ENCODE data around the gene CEND1.

Gene CEND1

DNA sequence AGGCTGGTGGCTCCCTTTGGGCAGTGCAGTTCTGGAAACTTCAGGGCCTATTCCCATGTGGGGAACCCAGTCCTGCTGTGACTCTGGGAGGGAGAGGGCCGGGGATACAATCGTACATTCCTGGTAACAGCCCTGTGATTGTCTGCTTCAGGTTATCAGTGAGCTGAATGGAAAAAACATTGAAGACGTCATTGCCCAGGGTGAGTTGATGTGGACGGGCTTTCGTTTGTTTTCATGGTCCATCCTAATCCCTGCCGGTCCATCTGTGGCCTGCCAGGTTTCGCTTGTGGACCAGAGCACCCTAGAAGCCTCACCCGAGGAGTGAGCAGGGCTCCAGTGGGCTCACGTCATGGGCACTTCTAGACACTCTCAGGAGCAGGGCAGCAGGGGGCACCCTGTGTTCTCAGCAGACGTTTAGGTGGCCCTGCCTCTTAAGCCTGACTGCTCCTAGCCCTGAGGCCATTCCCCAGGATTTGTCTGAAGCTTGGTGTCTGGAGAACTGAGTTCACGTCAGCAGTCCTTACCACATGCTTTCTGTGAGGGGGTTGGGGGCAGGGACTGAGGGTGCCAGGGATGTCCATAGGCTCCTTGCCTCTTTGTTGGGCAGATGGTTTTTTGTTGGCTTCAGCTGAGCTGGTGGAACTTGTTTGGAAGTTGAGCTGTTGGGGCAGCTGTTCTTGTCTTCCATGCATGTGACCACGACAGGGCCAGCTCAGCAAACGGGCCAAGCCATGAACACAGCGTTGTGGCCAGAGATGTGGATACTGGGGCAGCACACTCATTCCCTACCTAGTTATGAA, 21.8 kb upstream of the CEND1 start:
- no peak for DNase-seq

- DNase-seq: no peak
These were observed 20.2 kb upstream of the CEND1 start for GRCh38 chr11:810040-810567.

DNA sequence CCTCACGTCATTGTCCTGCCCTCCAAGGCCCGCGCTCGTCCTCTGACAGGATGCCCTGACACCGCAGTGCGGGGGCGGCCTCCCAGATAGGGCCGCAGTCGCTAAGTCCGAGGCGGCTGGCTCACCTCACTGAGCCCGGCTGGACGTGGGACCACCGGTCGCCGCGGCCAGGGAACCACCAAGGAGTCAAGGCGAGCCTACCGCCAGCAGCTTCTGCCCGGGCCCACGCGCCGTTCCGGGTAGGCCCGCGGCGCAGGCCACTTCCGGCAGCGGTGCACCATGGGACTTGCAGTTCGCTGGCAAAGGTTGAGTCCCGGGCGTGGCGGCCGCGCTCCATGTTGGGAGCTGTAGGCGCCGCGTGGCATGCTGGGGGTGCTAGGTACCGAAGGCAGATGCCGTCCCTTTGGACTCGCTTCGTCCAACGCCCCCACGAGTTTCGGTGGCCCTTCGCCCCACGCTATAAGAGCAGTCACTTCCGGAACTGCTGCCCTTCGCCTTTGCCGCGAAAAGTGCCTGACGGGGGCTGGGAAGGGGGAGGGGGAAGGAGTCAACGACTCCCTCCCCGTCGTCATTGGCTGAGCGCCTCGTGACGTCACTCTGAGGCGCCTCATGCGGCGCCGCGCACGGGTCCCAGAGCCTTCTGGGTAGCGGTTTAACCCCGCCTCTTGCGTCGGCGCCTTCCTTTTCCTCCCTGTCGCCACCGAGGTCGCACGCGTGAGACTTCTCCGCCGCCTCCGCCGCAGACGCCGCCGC, 19.6 kb upstream of the CEND1 start, which contains the start of gene RPLP2:
RPLP2 (plus strand) TSS at position 681 of the 753 bp plus-strand sequence. CDS start 268 bp downstream, outside the sequence.
- peak; percentile 99 for DNase-seq

DNA sequence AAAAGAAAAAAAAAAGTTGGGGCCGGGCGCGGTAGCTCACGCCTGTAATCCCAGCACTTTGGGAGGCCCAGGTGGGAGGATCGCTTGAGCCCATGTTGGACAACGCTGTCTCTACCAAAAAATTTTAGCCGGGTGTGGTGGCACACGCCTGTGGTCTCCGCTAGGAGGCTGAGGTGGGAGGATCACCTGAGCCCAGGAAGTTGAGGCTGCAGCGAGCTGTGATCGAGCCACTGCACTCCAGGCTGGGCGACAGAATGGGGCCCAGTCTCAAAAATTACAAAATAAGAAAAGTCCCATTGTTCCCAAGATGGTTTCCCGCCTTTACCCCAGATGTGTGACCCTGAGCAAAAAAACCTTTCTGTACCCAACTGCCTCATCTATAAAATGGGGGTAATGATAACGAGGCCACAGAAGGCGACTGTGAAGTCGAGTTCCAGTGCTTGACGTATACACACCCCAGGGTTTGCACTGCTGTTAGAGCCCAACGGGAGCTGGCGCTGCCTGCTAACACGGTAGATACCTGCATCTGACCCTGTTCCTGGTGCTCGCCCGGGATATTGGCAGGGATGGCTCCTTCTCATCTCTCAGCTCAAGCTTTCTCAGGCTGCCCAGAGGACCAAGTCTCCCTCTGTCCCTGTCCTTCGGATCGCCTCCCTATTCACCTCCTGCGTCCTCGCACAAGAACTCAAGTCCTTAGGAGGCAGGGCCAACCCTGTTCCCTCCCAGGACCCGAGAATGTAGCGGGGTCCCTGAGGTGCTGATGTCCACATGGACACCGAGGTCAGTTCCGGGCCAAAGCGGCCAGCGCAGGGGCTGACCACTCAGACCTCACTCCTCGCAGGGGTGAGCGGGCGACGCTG, 18.8 kb upstream of the CEND1 start:
- no peak for DNase-seq

- DNase-seq: no peak
These were observed 14.7 kb upstream of the CEND1 start for GRCh38 chr11:804599-804964.

DNA sequence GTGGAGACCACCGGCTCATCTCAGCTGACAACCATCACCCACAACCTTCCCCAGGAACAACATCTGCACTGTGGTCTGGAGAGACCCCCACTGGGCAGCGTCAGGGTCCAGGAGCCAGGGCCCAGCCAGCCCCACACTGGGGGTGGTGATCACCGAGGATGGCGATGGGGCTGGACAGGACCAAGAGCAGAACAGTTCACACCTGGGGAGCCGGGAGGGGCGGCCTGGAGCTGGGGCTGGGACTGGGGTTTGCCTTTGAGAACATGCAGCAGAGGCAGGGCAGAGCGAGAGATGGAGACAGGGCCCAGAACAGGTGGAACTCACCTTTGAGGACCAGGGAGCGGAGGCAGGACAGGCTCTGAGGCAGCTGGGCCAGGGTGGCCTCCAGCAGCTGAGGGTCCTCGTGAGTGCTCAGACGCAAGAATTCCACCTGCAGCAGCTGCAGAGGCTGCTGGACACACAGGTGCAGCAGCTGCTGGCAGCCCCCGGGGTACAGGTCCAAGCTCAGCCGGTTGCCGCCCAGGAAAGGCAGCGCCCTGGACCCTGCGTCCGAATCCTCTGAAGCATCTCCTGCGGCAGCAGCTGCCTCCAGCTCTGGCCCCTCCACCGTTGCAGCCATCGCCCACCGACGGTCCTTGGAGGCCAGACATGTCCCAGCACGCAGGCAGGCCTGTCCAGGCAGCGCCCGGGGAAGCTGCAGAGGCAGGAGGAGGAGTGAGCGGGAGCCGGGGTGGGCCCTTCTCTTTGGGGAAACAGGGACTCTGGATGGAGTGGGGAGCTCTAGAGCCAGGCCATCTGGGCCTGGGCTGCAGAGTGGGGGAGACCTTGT, 14.1 kb upstream of the CEND1 start:
- no peak for DNase-seq

DNA sequence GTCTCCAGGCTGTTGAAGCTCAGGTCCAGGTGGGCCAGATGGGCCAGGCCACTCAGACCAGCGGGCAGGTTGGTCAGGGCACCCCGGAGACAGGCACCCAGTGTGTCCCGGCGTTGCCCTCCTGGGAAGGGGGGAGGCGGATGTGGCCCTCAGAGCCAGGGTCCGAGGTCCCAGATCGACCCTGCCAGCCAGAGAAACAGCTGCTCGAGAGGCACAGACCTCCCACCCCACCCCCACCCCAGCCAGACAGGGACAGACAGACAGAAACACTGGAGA, 13.5 kb upstream of the CEND1 start:
- DNase-seq: no peak

DNA sequence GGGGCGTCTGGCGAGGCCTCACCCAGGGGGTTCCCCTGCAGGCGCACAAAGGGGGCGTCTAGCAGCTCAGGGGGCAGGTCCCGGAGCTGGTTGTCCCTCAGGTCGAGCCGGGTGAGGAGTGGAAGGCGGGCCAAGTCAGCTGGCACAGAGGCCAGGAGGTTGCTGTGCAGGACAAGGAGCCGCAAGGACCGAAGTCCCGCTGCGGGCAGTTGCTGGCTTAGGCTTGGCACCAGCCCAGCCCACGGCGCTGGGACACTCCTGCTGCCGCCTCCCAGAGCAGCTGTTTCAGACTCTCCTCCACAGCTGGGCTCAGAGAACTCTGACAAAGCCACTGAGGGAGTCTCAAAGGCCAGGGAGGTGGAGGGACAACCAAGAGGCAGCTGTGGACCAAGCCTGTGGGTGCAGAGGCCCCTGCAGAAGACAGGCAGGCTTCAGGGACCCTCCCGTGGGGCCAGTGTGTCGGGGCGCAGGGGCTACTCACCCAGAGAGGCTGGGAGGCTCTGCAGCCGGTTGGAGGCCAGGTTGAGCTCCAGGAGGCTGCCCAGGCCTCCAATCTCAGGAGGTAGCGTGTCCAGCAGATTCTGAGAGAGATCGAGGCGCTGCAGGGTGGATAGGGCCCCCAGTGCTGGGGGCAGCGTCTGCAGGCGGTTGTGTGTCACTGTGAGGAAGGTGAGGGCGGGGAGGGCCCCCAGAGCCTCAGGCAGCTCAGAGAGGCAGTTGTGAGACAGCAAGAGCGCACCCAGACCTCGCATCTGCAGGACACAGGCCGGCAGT, 13.0 kb upstream of the CEND1 start:
- no peak for DNase-seq

- DNase-seq: no peak
These were observed 12.2 kb upstream of the CEND1 start for GRCh38 chr11:802018-802617.

- no peak for DNase-seq
These were observed 11.3 kb upstream of the CEND1 start for GRCh38 chr11:801097-801780.

DNA sequence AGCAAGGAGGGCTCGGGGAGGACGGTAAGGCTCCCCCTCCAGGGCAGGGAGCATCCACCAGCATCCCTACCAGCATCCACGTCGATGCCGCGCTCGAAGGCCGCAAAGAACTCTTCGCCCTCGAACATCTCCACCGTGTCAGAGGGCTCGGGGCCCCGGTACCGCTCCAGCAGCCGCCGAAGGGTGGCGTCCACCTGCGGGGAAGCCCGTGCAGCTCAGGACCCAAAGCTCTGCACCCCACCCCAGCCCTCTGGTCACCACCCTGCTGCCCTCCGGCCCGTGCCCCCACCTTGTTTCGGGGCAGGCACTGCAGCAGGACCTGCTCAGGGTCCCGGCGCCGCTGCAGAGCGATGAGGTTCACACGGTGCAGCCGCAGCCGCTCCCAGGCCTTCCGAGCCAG, 10.6 kb upstream of the CEND1 start:
- DNase-seq: no peak

DNA sequence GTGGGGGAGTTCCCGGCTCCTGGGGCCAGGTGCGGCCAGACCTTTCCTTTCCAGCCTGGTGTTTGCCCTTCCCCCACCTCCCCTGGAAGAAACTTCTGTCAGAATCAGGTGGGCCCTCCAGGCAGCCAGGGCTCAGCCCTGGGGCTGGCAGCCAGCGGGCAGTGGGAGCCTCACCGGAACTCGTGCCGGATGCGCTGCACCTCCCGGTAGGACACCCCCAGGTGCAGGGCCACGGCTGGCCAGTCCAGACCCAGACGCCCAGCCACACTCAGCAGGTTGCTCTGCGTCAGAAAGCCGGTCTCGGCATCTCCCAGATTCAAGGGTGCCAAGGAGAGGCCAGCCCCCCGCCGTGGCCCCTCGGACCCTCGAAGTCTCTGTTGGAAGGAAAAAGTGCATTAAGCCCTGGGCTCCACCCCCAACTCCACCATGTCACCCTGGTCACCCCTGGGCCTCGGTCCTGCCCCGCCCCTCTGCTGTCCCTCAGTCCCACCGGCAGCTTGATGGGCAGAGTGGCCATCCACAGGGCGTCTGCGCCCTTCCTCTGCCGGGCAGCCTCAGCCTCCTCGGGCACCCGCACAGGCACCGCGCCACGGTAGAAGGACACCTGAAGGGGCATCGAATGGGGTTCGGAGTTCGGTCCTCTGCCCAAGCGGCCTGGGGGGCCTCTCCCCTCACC, 9.9 kb upstream of the CEND1 start:
- no peak for DNase-seq

- DNase-seq: peak; percentile 80
These were observed 8.3 kb upstream of the CEND1 start, which contains the start of gene SLC25A22 for GRCh38 chr11:798093-798713. TSS of gene SLC25A22 (minus strand) at chr11:798281. CDS start at chr11:795006, 3,275 bp downstream.

DNA sequence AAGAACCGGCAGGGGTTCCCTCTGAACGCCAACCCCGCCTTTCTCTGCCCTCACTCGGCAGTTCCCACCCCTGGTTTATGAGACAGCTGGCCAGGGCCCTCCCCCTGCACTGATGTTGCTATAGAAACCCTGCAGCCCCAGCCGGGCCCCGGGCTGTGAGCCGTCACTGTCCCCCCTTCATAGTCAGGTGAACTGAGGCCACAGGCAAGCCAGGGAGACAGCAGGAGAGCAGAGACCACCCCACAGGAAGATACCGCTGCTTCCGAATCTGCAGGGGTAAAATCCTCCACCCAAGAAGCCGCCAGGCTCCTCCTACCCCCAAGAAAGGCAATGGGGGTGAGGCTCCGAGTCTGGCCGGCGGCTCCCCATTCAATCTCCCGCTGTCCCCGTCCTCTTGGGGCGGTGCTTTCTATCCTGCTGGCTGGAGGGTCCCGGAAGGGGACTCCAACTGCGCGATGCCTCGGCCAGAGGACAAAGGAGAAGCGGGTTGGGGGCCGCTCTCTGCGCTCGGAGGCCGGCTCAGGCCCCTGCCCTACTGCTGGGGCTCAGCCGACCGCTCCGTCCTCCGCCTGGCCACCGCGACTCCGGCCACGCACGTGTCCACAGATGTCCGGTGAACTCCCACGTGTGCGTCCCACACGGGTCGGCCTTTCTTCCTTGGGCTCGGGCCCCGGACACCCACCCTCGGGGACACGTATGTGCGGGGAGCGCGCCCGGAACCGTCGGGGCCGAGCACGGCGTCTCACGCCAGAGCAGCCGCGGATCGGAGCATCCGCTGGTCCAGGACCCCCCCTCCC, 7.6 kb upstream of the CEND1 start:
- DNase-seq: peak; percentile 64

- no peak for DNase-seq
These were observed 6.8 kb upstream of the CEND1 start for GRCh38 chr11:796565-797295.

DNA sequence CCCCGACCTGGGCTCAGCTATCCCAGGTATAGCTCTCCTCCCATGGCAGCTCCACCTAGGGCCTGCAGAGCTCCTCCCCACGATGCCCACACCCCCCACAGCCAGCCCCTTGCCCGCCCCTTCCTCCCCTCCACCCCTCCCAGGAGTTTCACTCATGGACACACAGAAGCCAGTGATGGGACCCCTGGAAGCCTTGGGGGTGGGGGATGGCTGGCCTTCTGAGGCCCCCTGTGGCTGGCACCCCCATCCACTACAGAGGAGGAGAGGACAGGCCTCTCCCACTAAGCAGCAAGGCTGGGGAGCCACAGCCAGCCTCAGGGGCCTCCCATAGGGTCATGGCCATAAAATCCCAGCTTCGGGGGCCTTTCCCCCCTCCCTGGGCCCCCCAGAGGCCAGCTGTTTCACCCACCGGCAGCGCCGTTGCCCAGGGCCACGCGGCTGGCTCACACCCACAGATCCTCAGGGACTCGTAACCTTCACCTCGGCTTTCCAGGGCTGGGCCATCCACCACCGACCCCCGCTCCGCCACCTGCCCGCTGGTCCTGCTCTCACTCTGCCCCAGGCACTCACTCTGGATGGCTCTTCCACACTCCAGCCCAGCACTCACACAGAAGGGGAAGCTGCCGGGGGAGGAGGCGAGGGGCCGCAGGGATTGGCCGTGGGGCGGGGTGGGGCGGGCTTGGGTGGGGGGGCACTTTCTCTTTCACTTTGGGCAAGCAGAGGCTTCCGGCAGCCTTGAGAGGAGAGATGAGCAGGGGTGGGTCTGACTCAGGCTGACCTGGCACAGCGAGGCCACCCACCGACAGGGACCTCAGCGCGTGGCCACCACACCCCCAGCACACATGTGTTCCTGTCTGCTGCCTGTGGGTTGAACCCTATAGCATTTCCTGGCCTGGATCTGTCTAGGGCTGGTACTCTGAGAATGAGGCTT, 6.0 kb upstream of the CEND1 start:
- peak; percentile 93 for DNase-seq
